HG02938 (cell line): ENCODE results near the gene DPP8.
"Not testable (repeated sequence)": the region's sequence is repeated elsewhere in the genome, so short reads cannot be mapped to it uniquely, and the experiment has no call there.

Experiments used
- ATAC-seq: cut with Tn5 transposase; IDR thresholded peaks from one replicate; pipeline ENCODE4 v1.9.1; 2021; ENCODE audit warnings: mild to moderate bottlenecking, moderate library complexity; ENCODE audit not compliant: unreplicated experiment

Gene DPP8

DNA sequence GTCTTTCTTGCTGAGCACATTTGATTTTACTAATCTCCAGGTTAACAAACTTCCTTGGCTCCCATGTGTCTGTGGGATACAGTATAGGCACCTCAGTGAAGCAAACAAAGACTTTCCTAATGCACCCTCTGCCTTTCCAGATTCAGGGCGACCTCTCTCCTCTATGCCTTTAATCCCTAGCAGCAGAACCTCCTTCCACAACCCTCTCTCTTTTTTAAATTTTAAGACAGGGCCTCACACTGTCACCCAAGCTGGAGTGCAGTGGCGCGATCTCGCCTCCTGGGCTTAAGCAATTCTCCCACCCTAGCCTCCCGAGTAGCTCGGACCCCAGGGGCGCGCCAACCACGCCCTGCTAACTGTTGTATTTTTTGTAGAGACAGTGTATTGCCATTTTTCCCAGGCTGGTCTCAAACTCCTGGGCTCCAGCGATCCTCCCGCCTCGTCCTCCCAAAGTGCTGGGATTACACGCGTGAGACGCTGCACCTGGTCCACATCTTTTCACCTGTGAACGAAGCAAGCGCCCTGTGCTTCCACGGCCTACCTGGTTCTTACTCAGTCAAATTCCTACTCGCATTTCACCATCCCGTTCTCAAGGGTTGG lies 11.1 kb upstream of the DPP8 start:
- ATAC-seq: no peak

DNA sequence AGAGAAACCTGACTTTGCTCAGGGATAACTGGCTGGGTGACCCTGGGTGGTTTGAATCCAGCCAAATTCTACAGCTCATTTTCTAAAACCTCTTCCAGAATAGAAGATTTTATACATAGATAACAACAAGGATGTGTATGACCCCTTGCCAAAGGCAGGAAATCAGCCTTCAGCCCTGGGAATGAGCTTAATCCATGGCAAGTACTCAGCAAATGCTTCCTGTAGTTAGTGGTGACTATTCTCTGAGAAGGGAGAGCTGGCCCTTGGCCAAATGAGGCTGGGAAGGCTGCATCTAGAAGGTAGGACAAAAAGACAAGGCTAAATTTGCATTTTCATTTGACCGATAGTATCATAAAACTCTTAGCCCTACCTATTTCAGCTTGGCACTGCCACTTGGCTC lies 8.1 kb upstream of the DPP8 start:
- no peak for ATAC-seq

GRCh38 chr15:65524226-65524625 lies 6.7 kb upstream of the DPP8 start:
- no peak for ATAC-seq

DNA sequence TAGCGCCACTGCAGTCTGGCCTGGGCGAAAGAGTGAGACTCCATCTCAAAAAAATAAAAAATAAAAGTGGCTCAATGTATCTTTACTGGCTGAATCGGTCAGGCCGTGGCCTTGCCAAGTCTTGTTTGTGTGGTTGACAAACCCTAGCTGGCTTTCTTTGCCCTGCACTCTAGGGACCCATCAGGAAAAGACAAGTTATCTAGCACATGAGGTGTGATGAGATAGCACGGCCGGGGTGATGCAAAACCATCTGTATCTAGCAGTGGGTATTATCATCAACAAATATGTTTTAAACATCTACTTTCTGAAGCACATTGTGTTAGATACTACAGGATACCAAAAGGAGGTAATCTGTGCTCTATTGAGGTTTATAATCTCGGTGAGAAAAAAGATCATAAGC lies 3.9 kb upstream of the DPP8 start:
- ATAC-seq: no peak

GRCh38 chr15:65518633-65519285 lies 1.3 kb upstream of the DPP8 start:
- ATAC-seq: no peak

DNA sequence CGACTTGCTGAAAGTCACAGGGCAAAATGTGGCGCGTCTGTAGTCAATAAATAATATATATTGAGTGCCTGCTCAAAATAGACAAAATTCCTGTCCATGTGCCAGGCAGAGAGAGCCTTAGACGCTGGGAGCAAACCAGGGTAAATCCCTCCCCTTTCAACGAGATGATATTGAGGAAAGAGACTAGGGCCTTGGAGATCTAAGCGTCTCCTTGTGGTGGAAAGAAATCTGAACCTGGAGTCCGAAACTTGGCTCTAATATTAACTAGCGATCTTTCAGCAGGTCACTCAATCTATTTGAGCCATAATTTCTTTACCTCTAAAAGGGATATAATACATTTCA lies 348 bp upstream of the DPP8 start:
- no peak for ATAC-seq

DNA sequence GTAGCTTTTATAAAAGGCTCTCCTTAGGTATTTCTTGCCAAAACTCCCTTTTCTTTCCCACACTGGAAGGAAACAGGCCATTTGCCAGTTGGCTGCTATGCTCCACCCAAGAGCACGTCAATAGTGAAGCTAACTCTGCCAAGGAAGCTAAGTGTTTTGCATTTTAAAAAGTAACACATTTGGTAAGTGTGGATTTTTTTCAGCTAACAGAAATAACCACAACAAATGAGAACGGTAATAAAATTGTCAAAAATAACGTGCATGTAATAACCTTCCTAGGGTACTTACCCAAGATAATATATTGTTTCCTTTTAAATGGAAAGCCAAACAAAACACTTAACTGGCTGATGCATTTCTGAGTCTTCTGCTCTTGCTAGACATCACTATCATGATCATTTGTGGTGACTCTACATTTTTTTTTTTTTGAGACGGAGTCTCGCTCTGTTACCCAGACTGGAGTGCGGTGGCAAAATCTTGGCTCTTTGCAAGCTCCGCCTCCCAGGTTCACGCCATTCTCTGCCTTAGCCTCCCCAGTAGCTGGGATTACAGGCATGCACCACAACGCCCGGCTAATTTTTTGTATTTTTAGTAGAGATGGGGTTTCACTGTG lies 4.6 kb downstream of the DPP8 start:
- no peak for ATAC-seq

DNA sequence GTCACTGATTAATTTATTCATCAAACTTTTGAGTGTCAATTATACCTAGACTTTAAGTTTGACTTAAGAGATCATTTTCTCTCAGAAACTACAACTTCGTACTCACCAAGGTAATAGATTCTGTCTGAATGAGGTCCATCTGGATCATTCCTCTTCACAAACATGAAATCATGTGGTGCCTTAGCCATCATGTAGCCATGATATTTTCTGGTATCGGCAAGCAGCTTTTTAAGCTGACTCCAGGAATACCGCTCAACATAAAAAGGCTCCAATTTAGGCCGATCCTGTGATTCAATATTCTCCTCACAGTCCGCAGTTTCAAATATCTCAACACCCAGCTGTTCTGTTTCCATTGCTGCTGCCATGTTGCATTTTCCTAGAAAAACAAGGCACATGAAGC lies 5.3 kb downstream of the DPP8 start:
- no peak for ATAC-seq

DNA sequence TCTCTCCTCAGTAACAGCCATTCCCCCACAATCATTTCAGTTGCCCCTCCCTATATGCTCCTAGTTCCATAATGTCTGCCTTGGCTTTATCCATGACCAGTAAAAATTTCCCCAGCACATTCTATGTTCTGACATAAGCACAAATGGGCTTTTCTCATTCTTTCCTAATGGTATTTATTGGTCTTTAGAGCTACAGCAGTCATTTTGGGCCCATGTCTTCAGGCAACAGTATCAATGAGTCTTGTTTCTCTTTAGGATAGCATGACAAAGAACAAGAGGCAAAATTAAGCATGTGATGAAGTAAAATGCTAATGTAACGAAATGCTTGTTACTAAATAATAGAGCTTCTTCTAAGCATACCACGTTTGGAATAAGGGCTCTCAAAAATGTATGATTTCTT lies 8.2 kb downstream of the DPP8 start:
- ATAC-seq: no peak

GRCh38 chr15:65494076-65494475 lies 23.4 kb downstream of the DPP8 start:
- no peak for ATAC-seq

GRCh38 chr15:65484876-65485275 lies 32.6 kb downstream of the DPP8 start:
- ATAC-seq: no peak

- no peak for ATAC-seq
Observed at GRCh38 chr15:65476903-65477302, 40.6 kb downstream of the DPP8 start.

- no peak for ATAC-seq
Observed at GRCh38 chr15:65470866-65471265, 46.6 kb downstream of the DPP8 start.

DNA sequence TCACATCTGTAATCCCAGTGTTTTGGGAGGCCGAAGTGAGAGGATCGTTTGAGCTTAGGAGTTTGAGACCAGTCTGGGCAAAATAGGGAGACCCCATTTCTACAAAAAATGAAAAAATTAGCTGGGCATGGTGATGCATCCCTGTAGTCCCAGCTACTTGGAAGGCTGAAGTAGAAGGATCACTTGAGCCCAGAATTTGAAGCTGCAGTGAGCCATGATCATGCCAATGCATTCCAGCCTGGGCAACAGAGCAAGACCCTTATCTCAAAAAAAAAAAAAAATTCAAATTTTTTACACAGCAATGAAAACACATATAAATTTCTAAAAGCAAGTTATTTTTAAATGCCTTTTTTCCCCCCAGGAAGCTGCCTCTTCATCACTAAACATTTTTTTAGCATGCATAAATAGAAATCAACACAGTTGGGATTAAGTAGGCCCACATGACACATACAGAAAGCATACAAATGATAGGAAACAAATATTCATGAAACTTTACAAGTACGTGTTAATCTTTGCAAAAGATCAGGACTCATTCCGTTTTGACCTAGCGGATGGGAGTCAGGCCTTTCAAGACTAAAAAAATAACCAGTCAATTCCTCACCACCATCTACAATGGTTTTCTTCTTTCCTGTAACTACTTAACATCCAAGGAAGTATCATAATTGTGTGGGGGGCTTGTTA lies 49.1 kb downstream of the DPP8 start:
- no peak for ATAC-seq

GRCh38 chr15:65466901-65467300 lies 50.6 kb downstream of the DPP8 start:
- no peak for ATAC-seq

DNA sequence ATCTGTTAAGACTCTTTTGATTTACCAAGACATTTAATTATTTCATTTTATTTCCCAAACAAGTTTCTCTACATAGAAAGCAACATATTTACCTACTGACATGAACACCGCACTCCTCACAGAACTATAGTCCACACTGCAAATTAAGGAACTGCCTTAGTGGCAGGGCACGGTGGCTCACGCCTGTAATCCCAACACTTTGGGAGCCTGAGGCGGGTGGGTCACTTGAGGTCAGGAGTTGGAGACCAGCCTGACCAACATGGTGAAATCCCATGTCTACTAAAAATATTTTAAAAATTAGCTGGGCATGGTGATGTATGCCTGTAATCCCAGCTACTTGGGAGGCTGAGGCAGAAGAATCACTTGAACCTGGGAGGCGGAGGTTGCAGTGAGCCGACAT lies 54.4 kb downstream of the DPP8 start:
- not testable (repeated sequence) for ATAC-seq

DNA sequence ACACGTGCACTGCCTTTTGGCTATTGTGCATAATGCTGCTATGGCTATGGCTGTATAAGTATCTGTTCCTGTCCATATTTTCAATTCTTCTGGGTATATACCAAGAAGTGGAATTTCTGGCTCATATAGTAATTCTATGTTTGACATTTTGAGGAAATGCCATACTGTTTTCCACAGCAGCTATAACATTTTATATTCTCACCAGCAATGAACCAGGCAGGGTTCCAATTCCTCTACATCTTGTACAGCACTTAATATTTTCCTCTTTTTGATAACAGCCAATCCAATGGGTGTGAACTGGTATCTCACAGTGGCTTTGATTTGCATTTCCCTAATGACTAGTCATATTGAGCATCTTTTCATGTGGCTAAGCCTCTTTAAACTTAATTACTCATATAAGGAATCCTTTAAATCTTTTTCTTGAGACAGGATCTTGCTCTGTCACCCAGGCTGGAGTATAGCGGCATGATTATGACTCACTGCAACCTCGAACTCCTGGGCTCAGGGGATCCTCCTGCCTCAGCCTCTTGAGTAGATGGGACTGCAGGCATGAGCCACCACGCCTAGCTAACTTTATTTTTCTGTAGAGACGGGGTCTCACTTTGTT lies 56.6 kb downstream of the DPP8 start:
- ATAC-seq: no peak

- ATAC-seq: not testable (repeated sequence)
Observed at GRCh38 chr15:65455256-65455655, 62.2 kb downstream of the DPP8 start.

- no peak for ATAC-seq
Observed at GRCh38 chr15:65451989-65452388, 65.5 kb downstream of the DPP8 start.

- no peak for ATAC-seq
Observed at GRCh38 chr15:65450556-65450955, 66.9 kb downstream of the DPP8 start.

DNA sequence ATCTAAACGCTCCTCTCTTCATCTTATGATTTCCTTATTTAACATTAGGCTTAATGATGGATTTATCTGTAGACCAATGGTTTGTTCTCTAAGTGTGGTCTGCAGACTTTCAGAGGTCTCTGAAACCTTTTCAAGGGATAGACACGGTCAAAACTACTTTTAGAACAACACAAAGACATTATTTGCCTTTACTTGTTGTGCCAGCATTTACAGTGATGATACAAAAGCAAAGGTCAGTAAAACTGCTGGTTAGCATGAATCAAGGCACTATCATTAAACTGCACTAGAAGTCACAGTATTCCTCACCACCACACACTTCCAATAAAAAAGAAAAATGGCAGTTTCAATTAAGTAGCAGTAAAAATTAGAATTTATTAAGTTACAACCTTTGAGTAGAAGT lies 70.3 kb downstream of the DPP8 start:
- no peak for ATAC-seq

DNA sequence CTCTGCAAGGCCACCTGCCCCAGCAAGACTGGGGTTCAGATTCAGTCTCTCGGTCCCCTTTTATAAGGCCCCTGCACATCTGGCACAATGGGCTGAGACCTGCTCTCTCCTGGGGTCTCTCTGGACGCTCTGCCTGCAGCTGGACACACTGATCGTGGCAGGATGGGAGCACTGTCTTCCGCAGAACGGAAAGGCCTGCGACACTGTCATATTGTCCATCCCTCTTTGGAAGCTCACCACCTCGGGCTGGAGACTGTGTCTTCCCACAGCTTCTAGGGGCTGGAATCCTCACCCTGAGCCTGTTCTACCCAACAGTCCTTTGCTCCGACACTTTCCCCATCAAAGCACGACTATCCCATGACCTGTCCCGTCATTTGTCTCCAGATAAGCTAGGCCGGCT lies 83.3 kb downstream of the DPP8 start:
- ATAC-seq: no peak
